Measurements from ENCODE around the gene COL8A2.

- TF ChIP-seq CTCF (IDR thresholded peaks at IDR 0.05; ENCODE audit: insufficient read depth, low read length) (no peak), POLR2AphosphoS5 (IDR thresholded peaks at IDR 0.05; ENCODE audit: low read depth) (no peak), SPI1 (IDR thresholded peaks at IDR 0.05; ENCODE audit: borderline replicate concordance, low read depth) (no peak), GABPA (IDR thresholded peaks at IDR 0.05; ENCODE audit: low read depth) (no peak), REST (IDR thresholded peaks at IDR 0.05; ENCODE audit: insufficient replicate concordance, low read depth) (no peak)
Observed at GRCh38 chr1:36160388-36160948, 35.4 kb upstream of the COL8A2 start.
